GM12865 (cell line): ENCODE results near the gene DAPK1.
A peak's percentile ranks its signal among the peaks of the same experiment; 100 is the strongest.

Experiments
- DNase-seq: peaks from one replicate; pipeline ENCODE4 v3.0.0; 2010; ENCODE audit warnings: low read depth
- H3K4me3 ChIP-seq: 2 replicates; pipeline ENCODE4 v1.5.1; 2011; ENCODE audit warnings: mild to moderate bottlenecking, low read depth, low read length, control low read depth
- TF ChIP-seq, protein P1 (sequence below): IDR thresholded peaks from 2 replicates; pipeline ENCODE4 v1.5.1; 2011; ENCODE audit warnings: low read length, control low read depth, low read depth, inconsistent platforms; ENCODE audit not compliant: insufficient read depth; ENCODE audit errors: missing control alignments

DAPK1 gene

DNA sequence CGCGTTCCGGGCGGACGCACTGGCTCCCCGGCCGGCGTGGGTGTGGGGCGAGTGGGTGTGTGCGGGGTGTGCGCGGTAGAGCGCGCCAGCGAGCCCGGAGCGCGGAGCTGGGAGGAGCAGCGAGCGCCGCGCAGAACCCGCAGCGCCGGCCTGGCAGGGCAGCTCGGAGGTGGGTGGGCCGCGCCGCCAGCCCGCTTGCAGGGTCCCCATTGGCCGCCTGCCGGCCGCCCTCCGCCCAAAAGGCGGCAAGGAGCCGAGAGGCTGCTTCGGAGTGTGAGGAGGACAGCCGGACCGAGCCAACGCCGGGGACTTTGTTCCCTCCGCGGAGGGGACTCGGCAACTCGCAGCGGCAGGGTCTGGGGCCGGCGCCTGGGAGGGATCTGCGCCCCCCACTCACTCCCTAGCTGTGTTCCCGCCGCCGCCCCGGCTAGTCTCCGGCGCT is at the start of gene DAPK1:
Gene DAPK1, plus strand, starts transcription at position 264 of the 442 bp plus-strand sequence. CDS start 1,211 bp downstream, outside the sequence.
- peak; percentile 83 for DNase-seq
- H3K4me3 ChIP-seq: peak within 1 kb of the TSS; percentile 60
- TF ChIP-seq, protein P1, sequence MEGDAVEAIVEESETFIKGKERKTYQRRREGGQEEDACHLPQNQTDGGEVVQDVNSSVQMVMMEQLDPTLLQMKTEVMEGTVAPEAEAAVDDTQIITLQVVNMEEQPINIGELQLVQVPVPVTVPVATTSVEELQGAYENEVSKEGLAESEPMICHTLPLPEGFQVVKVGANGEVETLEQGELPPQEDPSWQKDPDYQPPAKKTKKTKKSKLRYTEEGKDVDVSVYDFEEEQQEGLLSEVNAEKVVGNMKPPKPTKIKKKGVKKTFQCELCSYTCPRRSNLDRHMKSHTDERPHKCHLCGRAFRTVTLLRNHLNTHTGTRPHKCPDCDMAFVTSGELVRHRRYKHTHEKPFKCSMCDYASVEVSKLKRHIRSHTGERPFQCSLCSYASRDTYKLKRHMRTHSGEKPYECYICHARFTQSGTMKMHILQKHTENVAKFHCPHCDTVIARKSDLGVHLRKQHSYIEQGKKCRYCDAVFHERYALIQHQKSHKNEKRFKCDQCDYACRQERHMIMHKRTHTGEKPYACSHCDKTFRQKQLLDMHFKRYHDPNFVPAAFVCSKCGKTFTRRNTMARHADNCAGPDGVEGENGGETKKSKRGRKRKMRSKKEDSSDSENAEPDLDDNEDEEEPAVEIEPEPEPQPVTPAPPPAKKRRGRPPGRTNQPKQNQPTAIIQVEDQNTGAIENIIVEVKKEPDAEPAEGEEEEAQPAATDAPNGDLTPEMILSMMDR: peak; percentile 11

DNA sequence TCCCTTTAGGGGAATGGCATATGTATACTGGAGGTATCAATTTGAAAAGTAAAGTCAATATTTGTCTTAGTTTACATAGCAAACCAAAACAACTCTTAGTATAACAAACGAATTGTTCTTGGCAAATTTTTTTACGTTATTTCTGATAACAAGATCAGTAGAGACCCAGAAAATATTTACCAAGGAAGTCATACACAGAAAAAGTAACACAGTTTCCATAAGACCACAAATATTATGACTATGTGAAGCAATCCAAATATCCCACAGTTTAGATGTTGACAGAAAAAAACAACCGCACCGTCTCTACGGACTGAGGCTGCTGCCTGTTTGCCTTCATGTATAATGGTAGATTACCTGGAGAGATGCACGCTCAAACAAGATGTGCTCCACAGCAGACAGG is 46.5 kb upstream of the DAPK1 start:
- TF ChIP-seq, protein P1: no peak
- no peak overlapping the region for H3K4me3 ChIP-seq
- DNase-seq: no peak

DNA sequence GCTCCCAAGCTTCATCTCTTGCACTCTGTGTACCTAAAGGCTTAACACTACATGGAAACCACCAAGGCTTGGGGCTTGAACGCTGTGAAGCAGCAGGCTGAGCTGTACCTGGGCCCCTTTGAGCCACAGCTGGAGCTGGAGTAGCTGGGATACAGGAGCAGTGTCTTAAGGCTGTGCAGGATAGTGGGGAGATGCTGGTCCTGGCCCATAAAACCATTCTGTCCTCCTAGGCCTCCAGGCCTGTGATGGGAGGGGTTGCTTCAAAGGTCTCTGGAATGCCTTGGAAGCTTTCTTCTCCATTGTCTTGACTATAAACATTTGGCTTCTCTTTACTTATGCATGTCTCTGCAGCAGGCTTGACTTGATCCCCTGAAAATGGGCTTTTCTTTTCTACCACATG is 42.3 kb upstream of the DAPK1 start:
- TF ChIP-seq, protein P1: no peak
- H3K4me3 ChIP-seq: no peak overlapping the region
- DNase-seq: no peak

DNA sequence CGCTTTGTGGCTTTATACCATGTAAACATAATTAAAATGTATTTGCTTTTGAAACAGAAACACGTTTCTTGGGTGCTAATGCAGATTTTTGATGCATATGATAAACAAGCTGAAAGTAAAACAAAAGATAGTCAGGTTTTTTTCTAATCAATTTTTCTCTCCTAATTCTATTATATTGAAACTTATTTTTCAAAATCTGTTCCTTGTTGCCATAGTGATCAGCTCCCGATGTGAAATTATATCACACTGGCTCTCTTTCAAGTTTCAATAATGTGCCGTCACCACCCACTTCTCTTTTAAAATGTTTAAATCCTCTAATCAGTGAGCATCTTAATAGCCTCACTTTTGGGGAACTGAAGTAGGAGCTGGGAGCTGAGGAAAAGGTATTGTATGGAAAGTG is 36.4 kb upstream of the DAPK1 start:
- H3K4me3 ChIP-seq: no peak overlapping the region
- TF ChIP-seq, protein P1: no peak
- DNase-seq: no peak

DNA sequence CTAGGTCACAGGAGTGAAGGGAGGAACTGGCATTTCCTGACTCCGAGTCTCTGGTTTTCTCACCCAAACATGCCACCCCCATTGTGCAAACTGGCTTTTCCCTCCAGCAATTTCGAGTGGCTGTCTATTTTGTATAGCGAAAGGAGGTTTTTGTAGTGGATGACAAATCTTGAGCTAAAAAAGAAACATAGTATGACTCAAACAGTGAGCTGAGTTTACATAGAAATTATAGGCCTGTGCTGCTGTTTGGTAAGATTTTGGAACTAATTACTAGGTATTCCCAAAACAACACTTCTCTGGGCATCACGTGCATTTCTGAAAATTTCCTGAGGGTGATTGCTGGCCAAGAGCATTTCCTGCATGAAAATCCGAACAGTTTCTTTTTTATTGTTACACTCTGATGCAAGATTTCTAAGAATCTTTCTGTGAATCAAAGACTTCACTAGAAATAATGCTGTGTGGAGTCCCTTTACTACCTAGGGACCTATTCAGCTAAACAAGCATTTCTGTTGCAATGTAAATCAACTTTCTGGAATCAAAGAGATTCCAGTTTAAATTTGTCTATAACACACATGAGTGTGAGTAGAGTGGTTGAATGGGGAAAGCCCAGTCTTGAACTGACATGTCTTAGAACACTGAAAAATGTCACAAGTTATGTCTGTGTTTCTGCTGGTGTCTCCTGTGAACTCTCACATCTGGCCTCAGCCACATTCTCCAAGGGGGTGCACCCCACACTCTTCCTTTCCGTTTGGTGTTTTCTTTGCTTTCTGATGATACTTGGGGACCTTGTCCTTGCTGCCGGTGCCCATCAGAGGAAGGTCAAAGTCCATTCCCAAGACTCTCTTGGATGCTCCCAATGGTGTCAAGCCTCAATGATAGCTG is 33.3 kb upstream of the DAPK1 start:
- DNase-seq: peak; percentile 88
- peak overlapping the region; percentile 11; the same call in 1 of the 2 replicates for H3K4me3 ChIP-seq

DNA sequence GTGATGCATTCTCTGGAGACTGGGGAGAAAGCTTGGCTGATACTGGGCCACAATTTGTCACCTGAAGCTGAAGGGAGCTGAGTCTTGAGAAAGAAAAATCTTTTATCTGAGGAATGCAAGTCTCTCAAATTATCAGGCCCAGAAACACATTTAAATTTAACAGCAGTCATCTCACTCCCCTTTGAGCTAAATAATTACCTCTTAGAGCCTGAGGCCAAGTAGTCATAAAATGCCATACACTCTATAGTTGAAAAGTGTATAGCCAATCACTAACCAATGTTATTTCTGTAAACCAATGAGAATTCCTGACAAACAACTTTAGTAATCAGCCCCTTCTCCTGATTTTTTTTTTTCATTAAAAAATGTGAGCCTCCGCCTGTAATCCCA is 32.7 kb upstream of the DAPK1 start:
- TF ChIP-seq, protein P1: no peak

More for the DNA sequence above, 33.3 kb upstream of the DAPK1 start:
- TF ChIP-seq, protein P1: no peak

DNA sequence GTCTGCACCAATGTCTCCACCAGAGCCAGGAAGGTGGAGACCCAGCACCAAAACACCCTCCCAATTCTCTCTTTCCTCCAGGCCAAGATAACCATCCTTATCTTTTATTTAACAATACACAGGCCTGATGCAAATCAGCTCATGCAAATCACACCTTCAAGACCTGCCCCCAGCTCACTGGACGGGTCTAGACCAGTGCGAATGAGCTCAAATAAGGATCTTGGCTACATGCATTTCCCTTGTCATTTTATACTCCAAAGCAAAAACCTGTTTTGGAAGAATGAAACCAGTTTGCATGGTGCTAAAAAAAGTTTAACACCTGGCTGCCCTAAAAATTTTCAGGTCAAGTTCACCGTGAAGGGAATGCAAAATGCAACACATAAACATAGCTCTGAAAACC is 31.9 kb upstream of the DAPK1 start:
- DNase-seq: peak; percentile 55
- no peak overlapping the region for H3K4me3 ChIP-seq

More for the DNA sequence above, 32.7 kb upstream of the DAPK1 start:
- H3K4me3 ChIP-seq: peak overlapping the region; percentile 11; the same call in 1 of the 2 replicates
- peak; percentile 14 for DNase-seq

More for the DNA sequence above, 31.9 kb upstream of the DAPK1 start:
- TF ChIP-seq, protein P1: no peak
